COLO829 (cell line): ENCODE results near the gene CAV3.

Source experiments
- DNase-seq: peaks from one replicate; pipeline ENCODE4 v3.0.0; 2012; ENCODE audit warnings: low spot score

The CAV3 gene

DNA sequence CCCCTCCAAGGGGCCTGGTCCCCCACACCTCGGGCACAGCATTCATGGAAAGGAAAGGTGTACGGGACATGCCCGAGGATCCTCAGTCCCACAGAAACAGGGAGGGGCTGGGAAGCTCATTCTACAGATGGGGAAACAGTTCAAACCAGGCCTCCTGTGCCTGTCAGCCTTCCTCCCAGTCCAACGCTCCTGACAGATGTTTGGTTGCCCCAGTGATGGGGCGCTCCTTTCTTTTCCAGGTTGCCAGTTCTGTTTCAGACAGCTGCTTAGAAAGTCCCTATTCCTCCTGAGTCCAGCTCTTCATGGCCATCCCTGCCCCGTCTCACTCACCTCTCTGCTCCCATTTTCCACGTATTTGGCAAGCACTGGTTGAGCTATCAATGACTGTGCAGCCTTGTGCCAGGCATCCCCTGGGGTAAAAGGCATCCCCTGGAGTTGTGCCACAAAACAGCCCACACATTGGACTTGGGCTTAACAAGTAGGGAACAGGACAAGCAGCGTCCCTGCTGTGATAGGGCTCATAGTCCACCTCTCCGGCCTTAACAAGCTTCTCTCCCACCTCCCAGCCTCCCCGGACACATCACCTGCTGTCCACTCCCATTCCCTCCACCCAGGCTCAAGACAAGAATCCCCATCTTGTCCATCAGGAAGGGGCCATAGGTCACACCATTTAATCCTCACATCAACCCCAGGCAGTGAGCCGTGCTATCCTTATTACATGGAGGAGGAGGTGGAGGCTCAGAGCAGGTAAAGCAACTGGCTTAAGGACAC is 29.2 kb downstream of the CAV3 start:
- DNase-seq = no peak

DNA sequence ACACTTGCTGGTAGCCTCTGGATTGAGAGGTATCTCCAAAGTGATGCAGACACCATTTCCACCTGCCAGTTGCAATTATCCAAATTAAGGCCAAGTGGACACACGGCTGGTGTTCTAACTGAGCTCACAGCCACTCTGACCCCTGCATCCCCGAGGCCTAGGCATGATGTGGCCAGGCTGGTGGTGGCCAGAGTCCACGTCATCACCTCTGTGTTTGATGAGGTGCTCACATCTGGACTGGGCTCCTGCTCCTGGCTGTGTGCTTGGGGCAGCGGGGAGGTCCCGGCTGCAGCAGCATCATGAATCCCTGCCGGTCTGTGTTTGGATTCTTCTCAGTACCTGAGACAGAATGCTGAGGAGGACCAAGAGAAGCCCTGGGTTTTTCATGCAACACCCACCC is 30.9 kb downstream of the CAV3 start:
- no peak for DNase-seq

DNA sequence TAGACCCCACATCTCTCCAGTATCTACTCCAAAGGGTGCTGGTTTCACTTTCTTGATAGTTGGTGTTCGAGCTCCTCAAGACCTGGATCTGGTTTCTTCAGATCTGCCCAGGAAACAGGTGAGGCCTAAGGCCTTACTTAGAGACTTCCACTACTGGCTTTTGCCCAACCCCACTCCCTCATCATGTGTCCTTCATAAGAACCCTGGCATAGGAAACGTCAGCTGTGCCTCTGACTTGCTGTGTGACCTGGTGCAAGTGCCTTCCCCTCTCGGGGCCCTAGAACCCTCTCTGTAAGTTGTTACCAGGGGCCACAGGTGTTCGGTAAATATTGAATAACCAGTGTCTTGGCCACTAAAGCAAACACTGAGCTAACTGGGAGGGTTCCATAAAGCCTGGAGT is 31.9 kb downstream of the CAV3 start:
- no peak for DNase-seq

DNA sequence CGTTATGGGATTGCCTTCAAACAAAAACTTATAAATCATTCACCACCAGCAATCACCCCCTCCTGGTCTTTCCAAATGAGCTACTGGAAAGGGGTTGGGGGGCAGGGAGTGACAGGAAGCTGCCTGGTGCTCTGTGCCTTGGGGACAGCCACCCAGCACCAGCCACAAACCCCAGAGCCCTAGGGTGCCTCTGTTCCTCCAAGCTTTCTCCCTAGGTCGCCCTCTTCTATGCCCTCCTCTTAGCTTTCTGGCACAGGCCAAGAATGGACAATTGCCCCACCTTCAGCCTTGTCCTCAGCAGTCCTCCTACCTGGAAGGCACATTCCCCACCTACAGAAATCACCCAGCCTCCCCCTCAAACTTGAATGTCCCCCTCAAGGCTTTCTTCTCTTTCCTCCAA is 32.5 kb downstream of the CAV3 start:
- no peak for DNase-seq

DNA sequence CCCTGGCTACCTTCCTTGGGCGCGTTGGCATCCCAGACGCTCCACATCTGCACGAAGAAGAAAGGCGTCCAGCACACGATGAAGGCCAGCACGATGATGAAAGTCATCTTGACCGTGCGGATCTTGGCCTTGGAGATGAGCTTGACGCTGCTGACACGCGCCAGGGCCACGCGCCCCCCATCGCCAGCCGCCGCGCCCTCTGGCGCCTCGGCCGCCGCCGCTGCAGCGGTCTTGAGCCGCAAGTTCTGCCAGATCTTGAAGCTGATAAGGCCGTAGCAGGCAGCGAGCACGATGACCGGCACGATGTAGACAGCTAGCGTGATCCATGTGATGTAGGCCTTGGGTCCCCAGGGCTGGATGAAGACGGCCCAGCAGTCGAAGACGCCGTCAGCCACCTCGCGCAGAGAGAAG is 33.7 kb downstream of the CAV3 start:
- DNase-seq = no peak

DNA sequence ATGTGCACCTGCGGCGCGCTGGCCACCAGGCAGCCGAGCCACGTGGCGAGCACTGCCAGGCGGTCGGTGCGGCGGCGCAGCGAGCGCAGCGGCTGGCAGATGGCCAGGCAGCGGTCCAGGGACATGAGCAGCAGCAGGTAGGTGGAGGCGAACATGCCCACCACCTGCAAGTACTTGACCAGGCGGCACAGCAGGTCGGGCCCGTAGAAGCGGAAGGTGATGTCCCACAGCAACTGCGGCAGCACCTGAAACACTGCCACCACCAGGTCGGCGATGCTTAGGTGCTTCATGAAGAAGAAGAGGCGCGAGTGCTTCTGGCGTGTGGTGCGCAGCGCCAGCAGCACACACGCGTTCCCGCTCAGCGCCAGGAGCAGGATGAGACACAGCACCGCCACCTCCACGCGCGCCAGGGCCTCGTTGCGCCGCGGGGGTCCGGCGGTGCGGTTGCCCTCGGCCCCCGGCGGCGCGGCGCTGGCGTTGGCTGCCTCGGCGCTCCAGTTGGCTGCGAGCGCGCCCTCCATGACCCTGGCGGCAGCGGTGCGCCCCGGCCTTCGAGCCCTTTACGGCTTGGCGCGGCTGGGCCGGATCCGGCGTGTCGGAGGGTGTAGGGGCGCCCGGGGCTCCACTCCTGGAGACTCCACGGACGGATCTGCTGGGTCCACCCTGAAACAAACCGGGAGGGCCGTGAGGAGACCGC is 34.2 kb downstream of the CAV3 start:
- no peak for DNase-seq

DNA sequence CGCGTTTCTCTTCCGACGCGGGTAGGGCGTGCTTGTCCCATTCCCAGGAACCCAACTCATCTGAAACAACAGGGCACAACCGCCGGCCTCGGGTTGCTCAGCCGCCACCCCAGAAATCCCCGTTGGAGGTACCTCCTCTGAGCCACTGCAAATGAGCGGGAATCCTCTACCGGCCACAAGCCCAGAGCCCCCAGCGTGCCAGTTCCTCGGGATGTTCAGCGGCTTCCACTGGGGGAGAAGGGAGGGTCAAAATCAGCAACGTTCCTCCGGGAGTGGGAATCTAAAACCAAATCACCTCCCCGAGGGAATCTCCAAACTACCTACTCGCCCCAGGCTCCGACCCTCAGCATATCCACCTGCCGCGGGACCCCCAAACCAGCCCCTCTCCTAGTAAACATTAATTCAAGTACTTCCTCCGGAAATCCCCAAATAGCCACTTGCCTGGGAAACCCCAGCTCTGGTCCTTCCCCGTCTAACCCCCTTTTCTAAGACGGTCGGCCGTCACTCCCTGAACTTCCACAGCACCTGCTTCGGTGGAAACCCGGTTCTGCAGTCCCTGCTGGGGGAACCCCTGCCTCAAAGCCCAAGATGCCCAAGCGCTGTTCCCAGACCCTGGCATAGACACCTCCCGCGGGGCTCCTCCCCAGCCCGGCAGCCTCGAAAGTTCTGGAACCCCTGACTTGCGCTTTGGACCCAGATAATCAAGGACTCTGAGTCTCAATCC is 34.9 kb downstream of the CAV3 start:
- no peak for DNase-seq

DNA sequence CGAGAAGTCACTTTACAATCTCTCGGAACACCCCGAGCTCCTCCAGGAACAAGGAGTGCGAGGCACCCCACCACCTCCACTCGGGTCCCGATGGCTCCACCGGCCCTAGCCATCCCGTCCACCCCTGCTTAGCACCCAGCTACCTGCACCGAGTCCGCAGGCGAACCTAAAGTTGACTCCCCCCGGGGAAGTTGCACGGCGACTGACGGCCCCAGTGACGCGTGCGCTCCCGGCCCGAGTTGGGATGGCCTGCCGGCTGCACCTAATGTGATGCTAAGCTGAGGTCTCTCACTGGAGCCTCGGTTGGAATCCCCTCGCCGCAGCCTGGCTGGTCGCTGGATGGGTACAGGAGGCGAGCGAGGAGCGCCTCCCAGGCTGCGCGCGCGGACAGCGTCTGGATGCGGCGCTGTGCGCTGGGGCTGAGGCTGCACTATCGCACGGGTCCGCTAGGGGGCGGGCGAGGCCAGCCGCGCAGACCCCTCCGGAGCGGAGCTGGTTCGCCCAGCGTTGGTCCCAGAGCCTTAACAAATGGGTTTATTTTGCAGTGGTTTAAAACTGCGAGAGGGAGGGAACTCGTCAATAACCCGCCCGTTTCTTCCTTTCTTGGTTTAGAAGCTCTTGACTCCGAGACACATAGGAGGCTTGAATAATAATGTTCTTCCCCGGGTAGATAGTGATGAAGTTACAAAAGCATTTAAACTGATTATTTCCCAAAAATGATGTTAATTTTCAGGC is 35.7 kb downstream of the CAV3 start, which contains the start of gene OXTR:
TSS of gene OXTR (minus strand) at position 526 of the 735 bp plus-strand sequence. CDS start 1,426 bp downstream, outside the sequence.
- DNase-seq = peak; percentile 34

DNA sequence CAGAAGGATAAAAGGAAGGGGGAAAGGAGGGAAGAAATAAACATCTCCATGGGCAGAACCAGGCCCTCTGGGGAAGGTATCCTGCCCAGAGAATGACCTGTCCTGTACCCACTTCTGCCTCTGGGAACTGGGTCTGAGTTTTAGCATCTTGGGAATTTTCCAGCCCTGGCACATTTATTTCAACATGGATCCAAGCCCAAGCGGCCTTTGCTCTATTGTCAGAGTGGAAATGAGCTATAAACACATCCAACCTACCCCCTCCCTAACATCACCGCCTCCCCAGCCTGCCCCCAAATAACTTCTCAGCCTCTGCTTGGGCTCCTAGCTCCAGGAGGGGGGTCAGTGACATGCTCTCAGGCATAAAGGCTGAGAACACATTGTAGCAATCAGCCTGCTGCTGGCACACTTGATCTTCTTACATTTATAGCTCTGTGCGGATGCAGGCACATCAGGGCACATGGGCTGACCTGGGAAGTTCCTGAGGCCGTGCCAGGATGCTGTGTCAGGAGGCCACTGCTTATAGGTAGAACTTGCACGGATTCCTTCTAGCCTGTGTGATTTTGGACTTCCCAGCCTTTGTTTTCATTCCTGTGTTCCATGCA is 40.4 kb downstream of the CAV3 start:
- no peak for DNase-seq

DNA sequence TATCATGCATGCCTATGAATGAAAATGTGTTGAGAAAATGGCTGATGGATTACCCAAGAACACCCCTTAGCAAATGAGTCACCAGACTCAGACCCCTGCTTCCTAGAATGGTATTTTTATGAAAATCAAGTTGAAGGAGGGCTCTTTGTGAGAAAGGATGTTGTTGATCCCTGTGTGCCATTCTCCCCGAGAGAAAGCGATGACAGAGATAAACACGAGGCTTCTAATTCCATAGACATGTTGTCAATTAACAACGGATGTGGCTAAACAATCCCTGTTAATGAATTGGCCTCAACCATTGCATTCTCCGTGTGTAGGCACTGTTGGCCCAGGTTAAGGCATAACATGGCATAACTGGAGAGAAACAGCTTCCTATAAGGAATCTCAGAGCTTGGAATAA is 41.6 kb downstream of the CAV3 start:
- DNase-seq = no peak

DNA sequence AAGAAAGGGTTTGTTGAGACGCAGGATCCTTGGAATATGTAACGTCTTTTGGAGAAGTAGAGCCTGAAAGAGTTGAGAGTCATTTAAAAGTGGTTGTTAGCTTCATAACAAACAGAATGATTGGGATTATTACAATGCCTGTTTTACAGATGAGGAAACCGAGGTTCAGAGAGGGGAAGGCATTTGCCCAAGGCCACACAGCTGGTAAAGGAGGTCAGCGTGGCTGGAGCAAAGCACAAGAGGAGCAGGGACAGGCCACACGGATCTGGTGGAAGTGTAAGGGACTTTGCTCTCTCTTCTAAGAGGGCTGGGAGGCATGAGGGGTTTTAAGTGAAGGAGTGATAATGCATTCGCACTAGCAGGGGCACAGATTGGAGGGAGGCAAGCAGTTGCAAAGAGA is 42.0 kb downstream of the CAV3 start:
- DNase-seq = no peak

DNA sequence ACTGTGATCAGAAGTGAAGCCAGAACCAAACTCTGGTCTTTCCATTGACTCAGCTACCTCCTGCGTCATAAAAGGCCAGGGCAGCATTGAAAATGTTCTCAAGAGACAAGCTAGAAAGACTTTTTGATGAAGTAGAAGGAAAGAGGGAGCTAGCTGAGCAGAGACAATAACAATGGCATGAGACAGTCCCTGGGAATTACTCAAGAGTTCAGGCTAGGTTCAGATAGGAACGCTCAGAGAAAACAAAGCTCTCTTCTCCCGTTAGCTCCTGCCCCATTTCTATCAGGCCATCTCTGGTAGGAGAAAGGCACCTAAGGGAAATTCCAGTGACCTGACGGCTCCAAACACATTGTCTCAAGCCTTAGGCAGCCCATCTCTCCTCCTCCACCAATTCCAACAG is 42.8 kb downstream of the CAV3 start:
- no peak for DNase-seq

DNA sequence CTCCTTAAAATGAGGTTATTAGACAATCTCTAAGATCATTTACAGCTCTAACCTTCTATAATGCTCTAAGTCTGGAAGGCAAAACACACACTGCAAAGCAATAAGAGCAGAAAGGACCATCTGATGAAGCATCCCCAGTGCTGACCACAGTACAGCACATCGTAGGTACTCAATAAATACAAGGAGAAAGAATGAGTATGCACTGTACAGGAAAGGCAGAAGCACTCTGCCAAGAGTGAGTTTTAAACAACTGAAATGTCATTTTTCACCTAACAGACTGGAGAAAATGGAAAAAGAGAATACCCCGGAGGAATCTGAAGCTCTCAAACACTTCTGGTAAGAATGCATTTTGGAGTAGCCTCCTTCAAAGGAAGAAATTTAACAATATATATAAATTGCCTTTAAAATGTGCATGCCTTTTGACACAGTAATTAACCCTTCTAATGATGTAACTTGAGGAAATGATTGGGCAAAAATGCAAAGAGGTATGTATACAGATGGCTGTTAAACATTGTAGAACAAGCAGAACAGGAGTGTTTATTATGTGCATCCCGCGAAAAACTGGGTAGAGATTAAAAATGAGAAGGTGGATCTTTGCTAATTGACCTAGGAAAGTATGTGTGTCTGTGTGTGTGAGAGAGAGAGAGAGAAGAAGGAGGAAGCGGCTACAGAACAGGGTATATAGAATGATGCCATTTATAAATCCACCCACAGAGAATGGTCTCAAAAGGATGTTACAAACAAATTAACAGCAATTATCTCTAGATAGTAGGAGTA is 43.8 kb downstream of the CAV3 start:
- no peak for DNase-seq

DNA sequence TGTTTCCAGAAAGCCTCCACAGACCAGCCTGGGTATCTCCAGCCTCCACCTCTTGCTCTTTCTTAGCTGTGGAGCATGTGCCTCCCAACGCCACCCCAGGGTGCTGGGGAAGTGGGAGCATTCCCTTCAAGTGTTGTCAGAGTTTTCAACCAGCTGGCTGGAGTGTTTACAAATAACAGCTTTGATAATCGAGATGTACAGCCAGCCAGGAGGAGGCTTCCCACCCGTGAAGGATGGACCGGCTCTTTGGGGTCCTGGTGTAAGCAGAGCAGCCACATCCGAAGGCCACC is 44.3 kb downstream of the CAV3 start:
- DNase-seq = no peak

DNA sequence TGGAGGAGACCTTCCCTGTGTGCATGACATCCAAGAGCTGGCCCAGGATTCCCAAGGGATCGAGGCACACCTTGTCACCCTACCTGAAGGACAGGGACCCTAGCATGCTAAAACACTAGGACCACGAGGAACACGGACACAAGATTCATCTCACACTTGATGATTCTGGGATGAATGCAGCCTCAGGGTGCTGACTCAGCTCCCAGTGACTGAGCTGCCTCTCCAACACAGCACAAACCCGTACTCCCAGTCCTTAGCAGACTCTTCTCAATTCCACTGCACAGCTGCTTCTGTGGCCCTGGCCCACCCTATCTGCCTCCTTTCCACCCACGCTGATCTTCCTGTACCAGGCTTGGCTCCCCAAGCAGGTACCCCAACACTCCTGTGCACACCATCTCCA is 44.9 kb downstream of the CAV3 start:
- DNase-seq = no peak

DNA sequence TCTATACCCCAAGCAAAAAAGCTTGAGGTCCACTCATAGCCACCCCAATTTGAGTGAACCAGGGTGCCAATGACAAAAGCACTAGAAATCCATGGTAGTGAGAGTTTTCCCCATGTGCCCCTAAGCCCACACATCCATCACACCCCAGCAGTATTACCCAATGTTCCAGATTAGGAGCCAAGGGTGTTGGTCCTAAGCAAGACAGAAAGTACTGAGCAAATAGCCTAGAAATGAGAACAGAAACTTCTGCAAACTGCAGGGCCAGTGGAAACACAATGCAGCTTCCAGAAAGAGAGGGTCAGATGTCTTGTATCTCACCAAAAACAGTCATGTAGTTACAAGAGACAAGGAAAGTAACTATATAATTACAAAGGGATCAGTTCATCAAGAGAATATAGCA is 46.7 kb downstream of the CAV3 start:
- no peak for DNase-seq

DNA sequence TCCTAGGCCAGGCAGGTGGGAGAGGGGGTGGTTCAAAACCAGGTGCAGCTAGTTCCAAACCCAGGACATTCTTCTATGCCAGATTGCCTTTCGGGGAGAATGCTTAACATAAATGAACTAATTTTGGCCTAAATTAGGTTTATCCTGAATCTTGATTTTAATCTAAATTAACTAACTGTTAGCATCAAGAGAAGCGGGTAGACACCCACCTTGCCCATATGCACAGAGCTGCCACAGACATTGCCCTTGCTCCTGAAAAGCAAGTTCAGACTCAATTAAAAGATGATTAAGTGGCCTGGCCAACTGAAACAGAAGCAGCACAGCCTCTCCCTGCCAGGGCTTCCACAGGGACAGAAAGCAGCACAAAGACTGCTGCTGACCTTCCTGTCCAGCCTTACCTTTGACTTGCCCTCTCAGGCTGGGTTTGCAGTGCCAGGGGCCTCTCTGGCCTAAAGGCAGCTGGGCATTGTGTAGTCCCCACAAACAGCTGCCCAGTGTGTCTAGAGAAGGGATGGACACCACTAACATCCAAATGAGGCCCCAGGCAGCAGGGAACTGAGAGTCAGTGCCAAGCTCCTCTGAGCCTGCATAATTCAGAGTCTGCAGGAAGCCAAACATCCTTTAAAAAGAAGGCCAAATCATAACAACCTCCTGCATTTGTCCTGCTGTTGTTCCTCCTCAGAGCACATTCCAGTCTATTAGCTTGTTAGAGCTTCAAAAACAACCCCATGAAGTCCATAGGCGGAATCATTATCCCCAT is 51.3 kb downstream of the CAV3 start:
- DNase-seq = no peak

DNA sequence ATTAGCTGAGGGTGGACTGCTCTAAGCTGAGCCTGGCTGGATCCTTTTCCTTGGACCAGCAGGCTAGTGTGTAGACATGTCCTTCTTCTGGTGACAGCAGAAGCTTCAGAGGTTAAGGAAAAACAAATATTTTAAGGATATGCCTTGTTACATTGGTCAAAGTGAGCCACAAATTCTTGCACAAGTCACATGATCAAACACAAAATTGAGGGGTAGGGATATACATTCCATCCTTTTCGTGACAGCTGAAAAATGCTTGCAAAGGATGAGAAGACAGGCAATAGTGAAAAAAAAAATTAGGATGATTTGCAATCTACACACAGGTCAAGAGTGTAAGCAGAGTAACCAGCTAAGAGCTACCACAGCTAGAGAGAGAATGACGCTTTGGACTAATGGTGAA is 56.9 kb downstream of the CAV3 start:
- no peak for DNase-seq

DNA sequence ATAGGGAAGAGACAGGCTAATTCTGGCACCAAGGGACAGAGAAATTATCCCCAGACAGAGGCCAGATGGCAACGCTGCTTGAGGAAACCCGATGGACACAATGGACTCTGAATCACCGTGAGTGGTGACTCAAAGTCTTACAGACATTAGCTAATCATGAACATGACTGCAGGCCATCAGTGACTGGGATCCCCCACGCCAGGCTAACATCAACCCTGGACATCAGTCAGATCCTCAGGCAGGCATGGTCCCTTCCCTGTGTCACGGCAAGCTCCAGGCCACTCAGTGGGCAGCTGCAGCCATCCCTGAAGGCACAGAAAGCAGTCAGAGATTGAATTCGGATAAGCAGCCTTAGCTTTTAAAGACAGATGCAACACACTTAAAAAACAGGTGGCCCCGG is 59.6 kb downstream of the CAV3 start:
- DNase-seq = no peak

DNA sequence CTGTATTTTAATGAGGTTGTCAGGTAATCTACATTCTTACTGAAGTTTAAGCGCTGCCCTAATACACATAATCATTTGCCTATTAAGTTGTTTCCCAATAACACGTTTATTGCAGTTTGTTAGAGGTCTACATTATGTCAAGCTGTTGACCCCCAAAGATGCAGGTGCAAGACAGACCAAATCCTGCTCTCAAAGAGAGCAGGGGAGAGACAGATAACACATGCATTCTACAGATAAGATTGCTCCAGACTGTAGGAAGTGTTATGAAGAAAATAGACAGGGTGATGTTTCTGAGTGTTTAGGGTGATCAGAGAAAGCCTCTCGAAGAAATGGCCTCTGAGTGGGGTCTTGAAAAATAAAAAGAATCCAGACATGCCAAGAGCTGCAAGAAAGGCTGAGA is 60.6 kb downstream of the CAV3 start:
- no peak for DNase-seq
